Measurements from ENCODE around the gene AFF3. TPM values are rescaled to one million over a fixed set of nuclear protein-coding genes. Genes with fewer than 3 reads are reported as not detected.

Gene AFF3
- total RNA-seq, 3 donors from 2014 or later (not counting 1 experiment from before 2014, with no cell fraction given) = 4.6 to 9.6 (median 5.6) TPM

DNA sequence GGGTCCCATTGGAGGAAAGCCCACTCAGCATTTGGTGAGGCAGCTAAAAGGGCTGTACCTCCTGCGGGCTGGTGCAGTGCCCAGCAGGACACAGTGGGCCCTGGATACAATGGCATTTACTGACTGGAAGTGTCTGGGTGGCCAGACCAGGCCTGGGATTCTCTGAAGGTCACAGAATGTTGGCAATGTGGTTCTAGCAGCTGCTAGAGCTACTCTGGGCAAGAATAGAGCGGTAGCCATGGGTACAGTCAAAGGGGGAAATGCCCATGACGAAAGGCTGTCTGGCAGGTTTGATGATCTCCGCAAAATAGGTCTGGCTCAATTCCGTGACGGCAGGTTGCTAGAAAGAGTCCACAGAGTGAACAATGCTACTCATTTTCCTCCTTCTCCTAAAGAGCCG lies 241.8 kb downstream of the AFF3 start:
- Mint-ChIP-seq H3K4me1 (peaks cover 0 to 8% of the 10 kb centered on the region in 2 donors), H3K36me3 (no peaks in the 10 kb centered on the region), H3K9me3 (no peaks in the 10 kb centered on the region), H3K27me3 (ENCODE audit: low read depth in 2 of 2) (no peaks in the 10 kb centered on the region), H3K4me3 (no peak overlapping the region), H3K27ac (no peak overlapping the region)
- Histone ChIP-seq H3K4me1 (ENCODE audit: control insufficient read depth, insufficient read depth, low read length) (peaks cover 4% of the 10 kb centered on the region), H3K4me3 (ENCODE audit: low read length) (no peak overlapping the region), H3K36me3 (ENCODE audit: control insufficient read depth, insufficient read depth, low read length) (no peaks in the 10 kb centered on the region), H3K9me3 (ENCODE audit: control insufficient read depth, insufficient read depth, low read length) (no peaks in the 10 kb centered on the region), H3K27me3 (ENCODE audit: control insufficient read depth, insufficient read depth, low read length) (no peaks in the 10 kb centered on the region), H3K27ac (ENCODE audit: low read length) (no peak overlapping the region)
- WGBS (ENCODE audit: insufficient coverage) = 90% methylated on average over 7 of the region's 7 CpGs
- ATAC-seq (no peak), DNase-seq (no peak)
- TF ChIP-seq, protein P1, sequence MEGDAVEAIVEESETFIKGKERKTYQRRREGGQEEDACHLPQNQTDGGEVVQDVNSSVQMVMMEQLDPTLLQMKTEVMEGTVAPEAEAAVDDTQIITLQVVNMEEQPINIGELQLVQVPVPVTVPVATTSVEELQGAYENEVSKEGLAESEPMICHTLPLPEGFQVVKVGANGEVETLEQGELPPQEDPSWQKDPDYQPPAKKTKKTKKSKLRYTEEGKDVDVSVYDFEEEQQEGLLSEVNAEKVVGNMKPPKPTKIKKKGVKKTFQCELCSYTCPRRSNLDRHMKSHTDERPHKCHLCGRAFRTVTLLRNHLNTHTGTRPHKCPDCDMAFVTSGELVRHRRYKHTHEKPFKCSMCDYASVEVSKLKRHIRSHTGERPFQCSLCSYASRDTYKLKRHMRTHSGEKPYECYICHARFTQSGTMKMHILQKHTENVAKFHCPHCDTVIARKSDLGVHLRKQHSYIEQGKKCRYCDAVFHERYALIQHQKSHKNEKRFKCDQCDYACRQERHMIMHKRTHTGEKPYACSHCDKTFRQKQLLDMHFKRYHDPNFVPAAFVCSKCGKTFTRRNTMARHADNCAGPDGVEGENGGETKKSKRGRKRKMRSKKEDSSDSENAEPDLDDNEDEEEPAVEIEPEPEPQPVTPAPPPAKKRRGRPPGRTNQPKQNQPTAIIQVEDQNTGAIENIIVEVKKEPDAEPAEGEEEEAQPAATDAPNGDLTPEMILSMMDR (IDR thresholded peaks at IDR 0.05) = no peak
- intact Hi-C loops (cut with micrococcal nuclease) = no loop called here

DNA sequence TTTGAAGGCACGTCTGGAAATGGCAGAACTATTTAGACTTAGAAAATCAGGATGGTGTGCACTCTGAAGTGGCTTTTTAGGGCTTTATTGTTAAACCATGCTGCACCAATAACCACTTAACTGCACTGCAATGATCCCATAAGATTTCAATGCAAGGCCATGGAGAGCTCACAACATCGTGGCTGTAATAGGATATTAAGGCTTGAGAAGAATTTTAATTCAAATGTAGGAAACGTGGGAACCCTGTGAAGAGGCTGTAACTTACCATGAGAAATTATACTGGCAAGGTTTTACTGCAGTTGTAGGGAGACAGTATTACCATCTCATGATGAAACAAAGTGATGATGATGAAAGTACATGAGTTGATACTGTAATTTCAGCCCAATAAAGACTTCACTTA lies 242.5 kb downstream of the AFF3 start:
- DNase-seq = no peak
- peaks cover 4% of the 10 kb centered on the region for H3K4me1 ChIP-seq (ENCODE audit: control insufficient read depth, insufficient read depth, low read length)
- no peaks in the 10 kb centered on the region for H3K9me3 Mint-ChIP-seq
- no peaks in the 10 kb centered on the region for H3K27me3 ChIP-seq (ENCODE audit: control insufficient read depth, insufficient read depth, low read length)
- H3K9me3 ChIP-seq (ENCODE audit: control insufficient read depth, insufficient read depth, low read length) = no peaks in the 10 kb centered on the region
- H3K4me3 Mint-ChIP-seq = no peak overlapping the region
- TF ChIP-seq, protein P1 (IDR thresholded peaks at IDR 0.05) = no peak
- no peak overlapping the region for H3K27ac ChIP-seq (ENCODE audit: low read length)
- no peak overlapping the region for H3K4me3 ChIP-seq (ENCODE audit: low read length)
- ATAC-seq = no peak
- WGBS (ENCODE audit: insufficient coverage) = 88% methylated on average over 3 of the region's 3 CpGs
- peaks cover 0 to 8% of the 10 kb centered on the region in 2 donors for H3K4me1 Mint-ChIP-seq
- H3K27me3 Mint-ChIP-seq (ENCODE audit: low read depth in 2 of 2) = no peaks in the 10 kb centered on the region
- H3K36me3 Mint-ChIP-seq = no peaks in the 10 kb centered on the region
- no peak overlapping the region for H3K27ac Mint-ChIP-seq
- no peaks in the 10 kb centered on the region for H3K36me3 ChIP-seq (ENCODE audit: control insufficient read depth, insufficient read depth, low read length)
- intact Hi-C loops (cut with micrococcal nuclease) = no loop called here

DNA sequence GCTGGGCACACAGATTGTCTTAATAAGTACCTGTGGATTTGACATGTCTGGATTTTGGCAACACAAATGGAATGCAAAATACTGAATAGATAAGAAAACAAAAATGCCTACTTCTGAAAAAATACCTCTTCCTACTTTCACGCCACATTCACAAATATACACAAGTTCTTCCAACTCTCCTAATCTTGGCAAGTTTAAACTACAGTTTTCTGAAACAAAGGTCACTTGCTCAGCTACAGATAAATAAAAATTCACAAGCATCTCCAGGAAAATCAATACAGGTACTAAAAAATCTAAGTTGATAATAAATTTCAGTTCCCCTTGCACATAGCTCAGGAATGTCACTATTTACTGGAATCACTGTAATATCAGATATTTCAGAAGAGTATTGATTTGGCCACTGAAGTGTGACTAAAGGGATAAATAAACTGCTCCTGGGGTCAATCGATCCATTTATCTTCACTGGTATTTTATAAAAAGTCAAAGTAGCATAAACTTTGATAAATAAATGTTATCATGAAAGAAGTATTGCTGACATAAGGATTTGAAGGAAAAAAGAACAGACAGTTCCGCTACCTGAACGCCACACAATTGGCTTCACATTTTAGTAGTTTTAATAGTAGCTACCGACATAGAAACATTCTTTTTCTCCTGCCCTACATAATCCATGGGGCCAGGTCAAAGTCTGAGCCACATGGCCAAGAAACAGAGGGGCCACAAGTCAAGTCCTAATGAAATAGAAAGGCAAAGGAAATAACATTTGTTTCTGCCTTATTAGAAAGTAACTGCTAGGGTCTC lies 243.1 kb downstream of the AFF3 start:
- Mint-ChIP-seq H3K27me3 (ENCODE audit: low read depth in 2 of 2) (no peaks in the 10 kb centered on the region), H3K36me3 (no peaks in the 10 kb centered on the region), H3K9me3 (no peaks in the 10 kb centered on the region), H3K4me3 (no peak overlapping the region), H3K4me1 (peaks cover 0 to 8% of the 10 kb centered on the region in 2 donors), H3K27ac (no peak overlapping the region)
- DNase-seq = no peak
- no peak overlapping the region for H3K4me3 ChIP-seq (ENCODE audit: low read length)
- no peaks in the 10 kb centered on the region for H3K36me3 ChIP-seq (ENCODE audit: control insufficient read depth, insufficient read depth, low read length)
- no peak for ATAC-seq
- intact Hi-C loops (cut with micrococcal nuclease) = no loop called here
- no peaks in the 10 kb centered on the region for H3K27me3 ChIP-seq (ENCODE audit: control insufficient read depth, insufficient read depth, low read length)
- no peak overlapping the region for H3K27ac ChIP-seq (ENCODE audit: low read length)
- TF ChIP-seq, protein P1 (IDR thresholded peaks at IDR 0.05) = no peak
- no peaks in the 10 kb centered on the region for H3K9me3 ChIP-seq (ENCODE audit: control insufficient read depth, insufficient read depth, low read length)
- peaks cover 4% of the 10 kb centered on the region for H3K4me1 ChIP-seq (ENCODE audit: control insufficient read depth, insufficient read depth, low read length)
- 100% methylated on average over 4 of the region's 5 CpGs for WGBS (ENCODE audit: insufficient coverage)

Measured in natural killer cell (primary cell).